ENCODE data around the gene CDC42BPB. TPM values are rescaled to one million over a fixed set of nuclear protein-coding genes. Genes with fewer than 3 reads are reported as not detected.
A peak's percentile ranks its signal among the peaks of the same experiment; 100 is the strongest.
"Not testable (repeated sequence)": the region's sequence is repeated elsewhere in the genome, so short reads cannot be mapped to it uniquely, and the experiment has no call there.

The CDC42BPB gene
- total RNA-seq, 1 experiment from 2014 or later = 1.6 TPM

GRCh38 chr14:102899516-102899900 lies 157.8 kb downstream of the CDC42BPB start:
- Histone ChIP-seq H3K9ac (ENCODE audit: low read length) (peak overlapping the region; percentile 58), H3K79me2 (ENCODE audit: low read length) (peaks cover 38% of the 10 kb centered on the region), H3K4me2 (ENCODE audit: low read depth, low read length, poor library complexity, severe bottlenecking) (peak overlapping the region; percentile 73), H3K9me2 (replicated peaks; ENCODE audit: insufficient read depth, low read length) (no peaks in the 10 kb centered on the region), H3K4me1 (ENCODE audit: low read length) (peaks cover 87% of the 10 kb centered on the region), H3K4me3 (ENCODE audit: low read length) (no peak overlapping the region), H3K36me3 (ENCODE audit: insufficient read depth, low read length) (peaks cover 53% of the 10 kb centered on the region), H3K27me3 (ENCODE audit: low read length) (no peaks in the 10 kb centered on the region), H4K20me1 (ENCODE audit: insufficient read depth, low read depth, low read length) (no peaks in the 10 kb centered on the region), H3K9me3 (ENCODE audit: low read length) (no peaks in the 10 kb centered on the region), H3K27ac (ENCODE audit: low read length) (peak overlapping the region; percentile 93), H2AFZ (ENCODE audit: low read length) (no peak overlapping the region)
- no peak for DNase-seq

DNA sequence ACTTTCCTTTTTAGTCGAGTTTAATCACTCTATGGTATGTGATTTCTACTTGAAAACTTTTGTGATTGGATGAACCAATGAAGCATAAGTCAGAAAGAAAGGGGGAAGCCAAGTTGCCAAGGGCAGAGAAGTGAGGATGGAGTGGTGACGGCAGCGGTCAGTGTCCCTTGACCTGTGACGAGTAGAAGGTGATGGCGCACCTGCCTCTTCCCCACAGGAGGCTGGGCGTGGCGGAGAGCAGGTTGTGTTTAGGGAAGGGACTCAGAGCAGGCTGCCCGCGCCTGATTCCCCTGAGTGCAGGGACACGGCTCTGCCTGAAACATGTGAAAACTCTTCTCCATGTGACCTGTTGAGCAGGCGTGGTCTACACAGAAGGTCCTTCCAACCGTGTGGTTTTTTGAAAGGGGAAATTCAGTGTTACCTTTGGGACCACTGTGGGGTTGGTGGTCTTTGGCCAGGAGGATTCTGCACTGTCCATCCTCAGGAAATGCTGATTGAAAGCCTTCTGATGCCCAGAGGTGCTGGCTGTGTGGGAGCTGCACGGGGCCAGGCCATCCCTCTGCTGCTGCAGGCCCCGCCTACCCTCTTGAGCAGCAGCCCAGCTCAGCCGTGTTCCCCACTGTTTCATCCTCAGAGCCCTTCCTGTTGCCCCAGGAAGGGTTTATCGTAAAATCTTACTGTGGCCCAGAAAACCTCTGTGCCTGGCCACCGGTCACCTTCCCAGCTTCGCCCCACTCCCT lies 158.4 kb downstream of the CDC42BPB start:
- peak overlapping the region; percentile 4; the same call in 1 of the 2 replicates for H3K4me3 ChIP-seq (ENCODE audit: low read length)
- H3K9me3 ChIP-seq (ENCODE audit: low read length) = no peaks in the 10 kb centered on the region
- no peak for DNase-seq
- no peaks in the 10 kb centered on the region for H4K20me1 ChIP-seq (ENCODE audit: insufficient read depth, low read depth, low read length)
- peak overlapping the region; percentile 73 for H3K4me2 ChIP-seq (ENCODE audit: low read depth, low read length, poor library complexity, severe bottlenecking)
- peaks cover 54% of the 10 kb centered on the region for H3K36me3 ChIP-seq (ENCODE audit: insufficient read depth, low read length)
- peaks cover 87% of the 10 kb centered on the region for H3K4me1 ChIP-seq (ENCODE audit: low read length)
- peak overlapping the region; percentile 58 for H3K9ac ChIP-seq (ENCODE audit: low read length)
- H3K79me2 ChIP-seq (ENCODE audit: low read length) = peaks cover 38% of the 10 kb centered on the region
- no peaks in the 10 kb centered on the region for H3K9me2 ChIP-seq (replicated peaks; ENCODE audit: insufficient read depth, low read length)
- no peak overlapping the region for H2AFZ ChIP-seq (ENCODE audit: low read length)
- no peaks in the 10 kb centered on the region for H3K27me3 ChIP-seq (ENCODE audit: low read length)
- peak overlapping the region; percentile 93 for H3K27ac ChIP-seq (ENCODE audit: low read length)

DNA sequence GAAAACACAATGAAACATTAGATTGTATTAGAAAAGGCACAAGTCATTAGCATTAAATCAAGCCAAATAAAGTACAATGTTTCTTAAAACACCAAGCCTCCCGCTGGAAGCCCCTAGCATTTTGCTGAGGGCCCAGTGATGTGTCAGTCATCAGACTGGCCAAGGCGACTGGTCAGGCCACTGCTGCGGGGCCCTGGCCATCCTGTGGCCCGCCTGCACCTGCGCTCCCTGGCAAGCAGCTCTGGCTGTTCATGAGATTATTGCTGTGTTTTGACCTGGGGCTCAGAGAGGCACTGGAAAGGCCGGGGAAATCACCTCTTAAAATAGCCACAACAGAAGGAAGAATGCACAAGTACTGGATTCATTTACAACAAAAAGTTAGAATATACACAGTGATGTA lies 159.1 kb downstream of the CDC42BPB start:
- Histone ChIP-seq H3K9ac (ENCODE audit: low read length) (peak overlapping the region; percentile 58), H3K36me3 (ENCODE audit: insufficient read depth, low read length) (peaks cover 48% of the 10 kb centered on the region), H3K4me2 (ENCODE audit: low read depth, low read length, poor library complexity, severe bottlenecking) (peak overlapping the region; percentile 73)

GRCh38 chr14:102897299-102898027 lies 159.9 kb downstream of the CDC42BPB start:
- no peak for DNase-seq
- peak overlapping the region; percentile 93 for H3K27ac ChIP-seq (ENCODE audit: low read length)
- peaks cover 45% of the 10 kb centered on the region for H3K36me3 ChIP-seq (ENCODE audit: insufficient read depth, low read length)

More for the DNA sequence above, 159.1 kb downstream of the CDC42BPB start:
- peaks cover 34% of the 10 kb centered on the region for H3K79me2 ChIP-seq (ENCODE audit: low read length)
- H3K9me2 ChIP-seq (replicated peaks; ENCODE audit: insufficient read depth, low read length) = no peaks in the 10 kb centered on the region
- H3K4me3 ChIP-seq (ENCODE audit: low read length) = no peak overlapping the region
- no peak overlapping the region for H2AFZ ChIP-seq (ENCODE audit: low read length)
- no peaks in the 10 kb centered on the region for H3K9me3 ChIP-seq (ENCODE audit: low read length)
- H4K20me1 ChIP-seq (ENCODE audit: insufficient read depth, low read depth, low read length) = no peaks in the 10 kb centered on the region
- no peak for DNase-seq
- H3K27me3 ChIP-seq (ENCODE audit: low read length) = no peaks in the 10 kb centered on the region
- peaks cover 87% of the 10 kb centered on the region for H3K4me1 ChIP-seq (ENCODE audit: low read length)
- peak overlapping the region; percentile 93 for H3K27ac ChIP-seq (ENCODE audit: low read length)

GRCh38 chr14:102896735-102897134 lies 160.6 kb downstream of the CDC42BPB start:
- H4K20me1 ChIP-seq (ENCODE audit: insufficient read depth, low read depth, low read length); H3K9me3 ChIP-seq (ENCODE audit: low read length); H3K4me2 ChIP-seq (ENCODE audit: low read depth, low read length, poor library complexity, severe bottlenecking); DNase-seq; H3K4me3 ChIP-seq (ENCODE audit: low read length); H3K27me3 ChIP-seq (ENCODE audit: low read length); H2AFZ ChIP-seq (ENCODE audit: low read length); H3K9me2 ChIP-seq (replicated peaks; ENCODE audit: insufficient read depth, low read length); H3K9ac ChIP-seq (ENCODE audit: low read length): not testable (repeated sequence)
- Histone ChIP-seq H3K27ac (ENCODE audit: low read length) (peak overlapping the region; percentile 93), H3K4me1 (ENCODE audit: low read length) (peaks cover 71% of the 10 kb centered on the region), H3K79me2 (ENCODE audit: low read length) (peaks cover 27% of the 10 kb centered on the region), H3K36me3 (ENCODE audit: insufficient read depth, low read length) (peaks cover 49% of the 10 kb centered on the region)

More at GRCh38 chr14:102897299-102898027, 159.9 kb downstream of the CDC42BPB start:
- H3K9me2 ChIP-seq (replicated peaks; ENCODE audit: insufficient read depth, low read length) = no peaks in the 10 kb centered on the region
- no peak overlapping the region for H3K4me3 ChIP-seq (ENCODE audit: low read length)
- peaks cover 78% of the 10 kb centered on the region for H3K4me1 ChIP-seq (ENCODE audit: low read length)
- H3K9me3 ChIP-seq (ENCODE audit: low read length) = no peaks in the 10 kb centered on the region
- H3K4me2 ChIP-seq (ENCODE audit: low read depth, low read length, poor library complexity, severe bottlenecking) = peak overlapping the region; percentile 73
- H3K27me3 ChIP-seq (ENCODE audit: low read length) = no peaks in the 10 kb centered on the region
- no peak overlapping the region for H2AFZ ChIP-seq (ENCODE audit: low read length)
- H3K9ac ChIP-seq (ENCODE audit: low read length) = peak overlapping the region; percentile 16
- H4K20me1 ChIP-seq (ENCODE audit: insufficient read depth, low read depth, low read length) = no peaks in the 10 kb centered on the region
- H3K79me2 ChIP-seq (ENCODE audit: low read length) = peaks cover 30% of the 10 kb centered on the region

DNA sequence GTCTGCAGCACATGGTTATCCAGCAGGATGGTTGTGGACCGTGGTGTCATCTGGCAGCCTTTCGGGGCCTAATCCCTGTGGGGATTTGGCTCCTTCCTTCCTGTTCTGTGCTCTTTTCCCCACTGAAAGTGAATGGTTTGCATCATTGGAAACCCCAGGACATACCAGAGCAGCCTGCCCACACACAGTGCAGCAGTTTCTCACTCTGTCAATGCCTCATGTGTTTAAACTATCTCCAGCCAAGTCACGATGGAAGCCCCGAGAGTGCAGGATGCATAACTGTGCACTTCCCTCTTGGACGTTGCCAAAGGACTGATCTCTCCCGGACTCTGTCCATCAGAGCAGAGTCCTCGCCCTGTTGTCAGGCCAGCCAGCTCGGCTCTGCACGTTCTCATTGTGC lies 163.9 kb downstream of the CDC42BPB start:
- H3K9ac ChIP-seq (ENCODE audit: low read length) = no peak overlapping the region
- no peaks in the 10 kb centered on the region for H4K20me1 ChIP-seq (ENCODE audit: insufficient read depth, low read depth, low read length)
- no peak overlapping the region for H3K4me3 ChIP-seq (ENCODE audit: low read length)
- DNase-seq = no peak
- H3K27ac ChIP-seq (ENCODE audit: low read length) = no peak overlapping the region
- H2AFZ ChIP-seq (ENCODE audit: low read length) = no peak overlapping the region
- H3K9me2 ChIP-seq (replicated peaks; ENCODE audit: insufficient read depth, low read length) = no peaks in the 10 kb centered on the region
- H3K36me3 ChIP-seq (ENCODE audit: insufficient read depth, low read length) = peaks cover 73% of the 10 kb centered on the region
- no peak overlapping the region for H3K4me2 ChIP-seq (ENCODE audit: low read depth, low read length, poor library complexity, severe bottlenecking)
- H3K79me2 ChIP-seq (ENCODE audit: low read length) = peaks cover 38% of the 10 kb centered on the region
- no peaks in the 10 kb centered on the region for H3K27me3 ChIP-seq (ENCODE audit: low read length)
- H3K9me3 ChIP-seq (ENCODE audit: low read length) = no peaks in the 10 kb centered on the region
- H3K4me1 ChIP-seq (ENCODE audit: low read length) = peaks cover 38% of the 10 kb centered on the region

DNA sequence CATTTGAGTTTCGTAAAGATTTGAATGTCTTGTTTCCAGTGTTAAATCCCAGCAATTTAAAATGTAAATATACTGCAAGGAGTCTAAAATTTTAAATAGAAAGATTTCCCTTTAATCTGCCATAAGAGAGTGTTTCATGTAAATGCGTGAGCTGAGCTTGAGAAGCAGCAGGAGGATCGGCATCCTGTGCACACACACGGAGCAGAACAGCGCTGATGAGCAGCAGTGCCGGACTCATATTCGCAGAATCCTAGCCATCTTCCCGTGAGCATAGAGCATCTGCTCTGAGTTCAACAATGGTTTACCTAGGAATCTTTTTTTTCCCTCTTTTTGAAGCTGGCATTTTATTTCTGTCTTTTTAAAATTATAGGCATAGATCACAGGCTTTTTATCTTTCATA lies 164.7 kb downstream of the CDC42BPB start:
- DNase-seq = no peak

GRCh38 chr14:102891556-102891955 lies 165.8 kb downstream of the CDC42BPB start:
- H3K27ac ChIP-seq (ENCODE audit: low read length) = no peak overlapping the region
- peaks cover 19% of the 10 kb centered on the region for H3K4me1 ChIP-seq (ENCODE audit: low read length)
- no peaks in the 10 kb centered on the region for H3K27me3 ChIP-seq (ENCODE audit: low read length)
- no peaks in the 10 kb centered on the region for H4K20me1 ChIP-seq (ENCODE audit: insufficient read depth, low read depth, low read length)
- H3K4me3 ChIP-seq (ENCODE audit: low read length) = no peak overlapping the region
- no peak for DNase-seq
- H3K79me2 ChIP-seq (ENCODE audit: low read length) = peaks cover 33% of the 10 kb centered on the region
- H3K36me3 ChIP-seq (ENCODE audit: insufficient read depth, low read length) = peaks cover 82% of the 10 kb centered on the region
- H2AFZ ChIP-seq (ENCODE audit: low read length) = no peak overlapping the region
- H3K4me2 ChIP-seq (ENCODE audit: low read depth, low read length, poor library complexity, severe bottlenecking) = no peak overlapping the region
- H3K9me2 ChIP-seq (replicated peaks; ENCODE audit: insufficient read depth, low read length) = no peaks in the 10 kb centered on the region
- no peak overlapping the region for H3K9ac ChIP-seq (ENCODE audit: low read length)
- no peaks in the 10 kb centered on the region for H3K9me3 ChIP-seq (ENCODE audit: low read length)

More for the DNA sequence above, 164.7 kb downstream of the CDC42BPB start:
- Histone ChIP-seq H3K4me1 (ENCODE audit: low read length) (peaks cover 30% of the 10 kb centered on the region), H3K9me2 (replicated peaks; ENCODE audit: insufficient read depth, low read length) (no peaks in the 10 kb centered on the region), H3K9me3 (ENCODE audit: low read length) (no peaks in the 10 kb centered on the region), H2AFZ (ENCODE audit: low read length) (no peak overlapping the region), H4K20me1 (ENCODE audit: insufficient read depth, low read depth, low read length) (no peaks in the 10 kb centered on the region), H3K79me2 (ENCODE audit: low read length) (peaks cover 35% of the 10 kb centered on the region), H3K4me2 (ENCODE audit: low read depth, low read length, poor library complexity, severe bottlenecking) (no peak overlapping the region), H3K4me3 (ENCODE audit: low read length) (no peak overlapping the region), H3K27ac (ENCODE audit: low read length) (no peak overlapping the region), H3K27me3 (ENCODE audit: low read length) (no peaks in the 10 kb centered on the region), H3K36me3 (ENCODE audit: insufficient read depth, low read length) (peaks cover 78% of the 10 kb centered on the region), H3K9ac (ENCODE audit: low read length) (no peak overlapping the region)
